ENCODE data around the gene UPF3B. TPM values are rescaled to one million over a fixed set of nuclear protein-coding genes. Genes with fewer than 3 reads are reported as not detected.

UPF3B gene
- total and polyA plus RNA-seq, 9 of the 15 experiments (the other 6 are each of a cell fraction or from before 2014, with no cell fraction given), result 17.6 to 57.0 (median 32.3) TPM

GRCh38 chrX:119871599-119872395 is 19.0 kb upstream of the UPF3B start, which contains the start of the genes NDUFA1 and RNF113A (continued):
- TF ChIP-seq ZNF592 (IDR thresholded peaks at IDR 0.05), result 0 out of 2 replicates have a peak, but pooled peaks have one; percentile 22
- TF ChIP-seq NKRF (IDR thresholded peaks at IDR 0.05; ENCODE audit: borderline replicate concordance), result no peak
- no peak for TF ChIP-seq NFE2L1 (tag; IDR thresholded peaks at IDR 0.05; ENCODE audit: borderline replicate concordance, low read depth)
- 0 out of 4 replicates have a peak, but pooled peaks of 1 of the 2 experiments have one; percentile 75 for TF ChIP-seq UBTF (IDR thresholded peaks at IDR 0.05; ENCODE audit: borderline replicate concordance in 1 of 2, low read depth in 2 of 2, low read length in 2 of 2)
- TF ChIP-seq C11orf30 (IDR thresholded peaks at IDR 0.05; ENCODE audit: low read depth), result no peak
- TF ChIP-seq TOE1 (IDR thresholded peaks at IDR 0.05; ENCODE audit: borderline replicate concordance), result peak; percentile 58; the same call in 1 of the 2 replicates
- no peak for TF ChIP-seq TOE1 (CRISPR knock-in tag; IDR thresholded peaks at IDR 0.05; ENCODE audit: borderline replicate concordance, low read depth)
- no peak for TF ChIP-seq ZNF175 (CRISPR knock-in tag; IDR thresholded peaks at IDR 0.05; ENCODE audit: low read depth)
- TF ChIP-seq CBFA2T2 (conservative IDR thresholded peaks at IDR 0.05), result no peak
- TF ChIP-seq HMG20B (CRISPR knock-in tag; IDR thresholded peaks at IDR 0.05), result no peak
- TF ChIP-seq POLR3A (IDR thresholded peaks at IDR 0.05; ENCODE audit: borderline replicate concordance, extremely low read depth, insufficient read depth, insufficient read length), result no peak
- TF ChIP-seq POLR2AphosphoS5 (IDR thresholded peaks at IDR 0.05; ENCODE audit: control insufficient read depth, insufficient read depth, low read depth, low read length), result peak; percentile 86
- no peak for TF ChIP-seq KDM1A (IDR thresholded peaks at IDR 0.05)
- TF ChIP-seq HES1 (IDR thresholded peaks at IDR 0.05; ENCODE audit: low read depth), result no peak
- peak; percentile 95 for TF ChIP-seq KDM5B (IDR thresholded peaks at IDR 0.05; ENCODE audit: insufficient replicate concordance, low read depth, low read length)
- no peak for TF ChIP-seq MAX (CRISPR knock-in tag; IDR thresholded peaks at IDR 0.05)
